PC-3 (cell line): ENCODE data around the gene RSPO4.

Experiments
- CTCF ChIP-seq: fragments of 300-600 bp; sonication (generic); conservative IDR thresholded peaks from 2 replicates; pipeline ENCODE4 v1.5.1; 2017; ENCODE audit warnings: antibody characterized with exemption, low read depth, mild to moderate bottlenecking, low read length
- EZH2 ChIP-seq: fragments of 300-600 bp; sonication (generic); IDR thresholded peaks from one replicate; pipeline ENCODE4 v1.6.1; 2017; ENCODE audit warnings: antibody characterized with exemption, mild to moderate bottlenecking, low read length; ENCODE audit not compliant: unreplicated experiment
- EZH2phosphoT487 ChIP-seq: fragments of 300-600 bp; sonication (generic); IDR thresholded peaks from 2 replicates; pipeline ENCODE4 v1.6.1; 2018; ENCODE audit warnings: mild to moderate bottlenecking, antibody characterized with exemption, low read length, borderline replicate concordance

- TF ChIP-seq EZH2phosphoT487: no peak
- TF ChIP-seq EZH2: no peak
- no peak for TF ChIP-seq CTCF
Observed at GRCh38 chr20:957544-957943, 44.6 kb downstream of the RSPO4 start.
